NCI-H345 treated with DMSO at 0.1 percent for 48 hours (cell line): Measurements from ENCODE around the gene ZNF766.
"Not testable (repeated sequence)": the region's sequence is repeated elsewhere in the genome, so short reads cannot be mapped to it uniquely, and the experiment has no call there.

Experiments
- DNase-seq: peaks from one replicate; lab custom pipeline; 2025; ENCODE audit not compliant: unreplicated experiment; lab: John Stamatoyannopoulos, UW

Gene ZNF766

GRCh38 chr19:52274191-52274590, 4.8 kb downstream of the ZNF766 start:
- no peak for DNase-seq

DNA sequence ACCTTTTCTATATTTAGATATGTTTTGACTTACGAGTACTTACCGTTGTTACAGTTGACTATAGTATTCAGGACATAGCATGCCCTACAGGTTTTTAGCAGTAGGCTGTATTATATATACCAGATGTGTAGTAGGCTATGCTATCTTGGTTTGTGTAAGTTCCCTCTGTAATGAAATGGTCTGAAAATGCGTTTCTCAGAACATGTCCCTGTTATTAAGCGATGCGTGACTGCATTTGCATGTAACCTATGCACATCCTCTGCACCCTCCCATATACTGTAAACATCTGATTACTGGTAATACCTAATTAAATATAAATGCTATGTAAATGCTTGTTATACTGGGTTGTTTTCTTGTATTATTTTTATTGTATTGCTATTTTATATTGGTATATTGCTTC, 6.6 kb downstream of the ZNF766 start:
- DNase-seq: no peak

- DNase-seq: no peak
These were observed 8.1 kb downstream of the ZNF766 start for GRCh38 chr19:52277471-52277870.

GRCh38 chr19:52286256-52286655, 16.9 kb downstream of the ZNF766 start:
- DNase-seq: no peak

GRCh38 chr19:52291781-52292180, 22.4 kb downstream of the ZNF766 start:
- DNase-seq: no peak

- DNase-seq: not testable (repeated sequence)
These were observed 23.6 kb downstream of the ZNF766 start for GRCh38 chr19:52292946-52293345.

DNA sequence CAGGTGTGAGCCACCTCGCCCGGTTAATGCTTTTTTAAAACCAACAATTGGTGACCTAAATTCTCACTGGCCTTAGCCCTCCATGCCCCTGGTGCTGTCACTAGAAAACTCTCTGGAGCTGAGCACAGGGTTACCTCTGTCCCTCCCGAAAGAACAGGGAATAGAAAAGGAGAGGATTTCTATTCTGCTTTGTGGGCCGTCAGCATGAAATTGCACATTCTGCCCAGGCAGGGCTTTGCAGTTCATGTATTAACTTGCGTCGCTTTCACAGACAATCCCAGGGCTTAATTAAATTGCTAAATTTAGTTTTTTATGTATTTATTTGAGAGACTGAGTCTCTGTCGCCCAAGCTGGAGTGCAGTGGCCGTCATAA, 27.0 kb downstream of the ZNF766 start:
- DNase-seq: no peak

DNA sequence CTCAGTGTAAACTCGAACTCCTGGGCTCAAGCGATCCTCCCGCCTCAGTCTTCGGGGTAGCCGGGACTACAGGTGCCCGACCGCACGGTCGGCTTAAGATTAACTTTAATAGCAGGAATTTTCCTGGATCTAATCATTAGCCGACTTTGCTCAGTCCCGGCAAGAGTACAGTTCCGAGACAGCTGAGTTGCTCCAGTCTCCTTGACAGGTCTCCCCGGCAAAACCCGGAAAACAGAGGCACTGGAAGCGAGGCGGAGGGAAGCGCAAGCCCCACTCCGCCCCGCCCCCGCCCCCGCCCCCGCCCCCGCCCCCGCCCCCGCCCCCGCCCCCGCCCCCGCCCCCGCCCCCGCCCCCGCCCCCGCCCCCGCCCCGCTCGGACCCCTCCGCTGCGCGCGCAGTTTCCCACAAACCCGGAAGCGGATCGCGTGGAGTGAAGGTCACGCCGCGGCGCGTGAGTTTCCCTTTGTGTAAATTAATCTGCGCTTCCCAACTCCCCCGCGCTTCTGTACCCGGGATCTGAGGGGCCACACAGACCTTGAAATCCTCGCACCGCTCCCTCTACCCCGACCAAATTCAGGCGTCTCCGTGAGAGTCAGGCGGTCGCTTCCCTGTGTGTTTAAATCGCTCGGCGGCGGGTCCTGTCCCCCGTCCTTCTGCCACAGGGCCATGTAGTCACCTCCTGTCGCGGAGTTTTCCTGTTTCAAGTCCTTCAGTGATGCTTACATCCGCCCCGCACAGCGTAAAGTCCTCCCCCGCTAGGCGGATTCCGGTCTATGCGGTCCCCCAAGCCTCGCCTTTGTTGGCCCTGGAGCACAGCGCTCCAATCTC, 27.6 kb downstream of the ZNF766 start, which contains the start of gene ZNF480:
Gene ZNF480, plus strand, starts transcription at position 397 of the 828 bp plus-strand sequence. CDS start 3,244 bp downstream, outside the sequence.
- DNase-seq: peak; percentile 16

DNA sequence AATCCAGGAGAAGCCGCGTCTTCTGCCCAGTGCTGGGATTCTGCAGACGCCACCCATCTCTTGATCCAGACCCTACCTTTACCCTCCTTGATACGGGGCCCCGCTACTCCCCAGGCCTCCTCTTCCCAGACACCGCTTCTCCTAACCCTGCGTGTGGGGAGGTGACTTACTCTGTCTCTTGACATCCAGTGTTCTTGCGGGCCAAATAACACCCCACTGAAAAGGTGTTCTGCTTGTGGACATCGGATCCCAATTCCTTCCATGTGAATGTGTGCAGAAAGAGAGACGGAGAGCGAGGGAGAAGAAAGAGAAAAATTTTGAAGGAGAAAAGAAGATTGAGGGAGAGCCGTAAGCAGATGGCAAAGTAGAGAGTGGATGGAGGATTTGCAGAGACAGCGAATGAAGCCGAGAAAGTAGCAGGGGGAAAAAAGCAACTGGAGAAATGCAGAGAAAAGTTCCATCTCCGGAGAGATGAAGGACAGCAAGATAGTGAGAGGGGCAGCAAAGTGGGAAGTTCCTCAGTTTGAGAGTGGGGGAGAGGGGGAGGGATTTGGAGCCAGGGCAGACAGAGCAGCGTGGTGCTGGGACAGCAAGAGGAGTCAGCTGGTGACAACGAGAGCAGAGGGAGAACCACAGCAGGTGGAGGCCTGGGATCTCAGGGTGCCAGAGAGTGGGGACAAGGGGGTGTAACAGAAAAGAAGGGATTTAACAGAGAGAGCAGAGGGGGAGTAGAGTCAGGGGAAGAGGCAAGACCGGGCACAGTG, 28.4 kb downstream of the ZNF766 start:
- no peak for DNase-seq

DNA sequence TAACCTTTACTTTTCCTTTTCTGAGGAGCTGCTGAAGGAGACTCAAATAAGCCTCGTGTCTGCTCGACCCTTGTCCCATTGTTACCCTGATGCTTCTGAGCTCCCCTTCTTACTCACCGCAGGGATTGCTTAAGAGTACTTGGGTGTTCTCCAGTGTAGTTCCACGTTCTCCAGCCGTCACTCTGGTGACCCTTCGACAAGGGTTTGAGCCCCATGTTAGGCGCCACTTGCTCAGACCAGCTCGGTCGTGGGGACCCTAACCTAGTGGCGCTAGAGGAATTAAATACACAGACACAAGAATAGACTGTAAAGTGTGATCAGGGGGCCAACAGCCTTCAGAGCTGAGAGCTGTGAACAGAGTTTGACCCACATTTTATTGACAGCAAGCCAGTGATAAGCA, 37.9 kb downstream of the ZNF766 start:
- DNase-seq: no peak

DNA sequence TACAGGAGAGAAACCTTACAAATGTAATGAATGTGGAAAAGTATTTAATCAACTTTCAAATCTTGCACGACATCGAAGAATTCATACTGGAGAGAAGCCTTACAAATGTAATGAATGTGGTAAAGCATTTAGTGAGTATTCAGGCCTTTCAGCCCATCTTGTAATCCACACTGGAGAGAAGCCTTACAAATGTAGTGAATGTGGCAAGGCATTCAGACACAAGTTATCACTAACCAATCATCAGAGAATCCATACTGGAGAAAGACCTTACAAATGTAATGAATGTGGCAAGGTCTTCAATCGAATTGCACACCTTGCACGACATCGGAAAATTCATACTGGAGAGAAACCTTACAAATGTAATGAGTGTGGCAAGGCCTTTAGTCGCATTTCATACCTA, 53.0 kb downstream of the ZNF766 start:
- DNase-seq: no peak

DNA sequence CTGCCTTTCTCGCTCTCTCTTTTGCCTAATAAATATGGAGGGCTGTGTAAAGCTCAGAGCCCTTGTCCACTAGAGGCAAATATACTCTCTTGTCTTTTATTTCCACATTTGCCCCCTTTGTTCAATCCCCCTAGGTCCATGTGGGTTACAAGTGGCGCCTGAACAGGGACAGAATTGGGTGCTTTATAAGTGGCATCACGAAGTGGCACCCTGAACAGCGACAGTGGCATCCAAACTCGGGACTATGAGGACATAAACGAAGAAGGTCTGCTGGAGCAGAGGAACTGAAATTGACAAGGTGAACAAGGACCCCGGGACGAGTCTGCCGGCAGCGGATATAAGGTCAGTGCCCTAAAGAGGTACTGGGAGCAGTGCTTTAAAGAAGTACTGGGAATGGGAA, 62.4 kb downstream of the ZNF766 start:
- no peak for DNase-seq

GRCh38 chr19:52335768-52336116, 66.4 kb downstream of the ZNF766 start:
- DNase-seq: no peak

GRCh38 chr19:52336117-52336790, 66.9 kb downstream of the ZNF766 start, which contains the start of gene ZNF610:
TSS of gene ZNF610 (plus strand) at chr19:52336243. CDS start at chr19:52349173, 12,930 bp downstream.
- DNase-seq: peak; percentile 73

DNA sequence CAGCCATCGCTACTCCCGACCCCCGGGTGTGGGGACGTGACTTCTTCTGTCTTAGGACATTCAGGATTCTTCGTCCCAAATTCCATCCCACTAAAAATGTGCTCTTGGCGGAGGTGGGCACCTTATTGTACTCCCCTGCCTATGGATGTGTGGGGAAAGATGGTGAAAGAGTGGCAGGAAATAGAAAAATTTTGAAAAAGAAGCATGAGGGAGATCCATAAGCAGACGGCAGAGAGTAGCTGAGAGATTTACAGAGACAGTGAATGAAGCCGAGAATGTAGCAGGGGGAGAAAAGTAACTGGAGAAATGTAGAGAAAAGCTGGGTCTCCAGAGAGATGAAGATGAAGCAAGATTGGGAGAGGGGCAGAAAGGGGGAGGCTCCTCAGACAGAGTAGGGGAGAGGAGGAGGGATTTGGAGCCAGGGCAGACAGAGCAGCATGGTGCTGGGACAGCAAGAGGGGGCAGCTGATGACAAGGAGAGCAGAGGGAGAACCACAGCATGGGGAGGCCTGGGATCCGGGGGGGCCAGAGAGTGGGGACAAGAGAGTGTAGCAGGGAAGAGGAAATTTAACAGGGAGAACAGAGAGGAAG, 67.5 kb downstream of the ZNF766 start:
- no peak for DNase-seq

DNA sequence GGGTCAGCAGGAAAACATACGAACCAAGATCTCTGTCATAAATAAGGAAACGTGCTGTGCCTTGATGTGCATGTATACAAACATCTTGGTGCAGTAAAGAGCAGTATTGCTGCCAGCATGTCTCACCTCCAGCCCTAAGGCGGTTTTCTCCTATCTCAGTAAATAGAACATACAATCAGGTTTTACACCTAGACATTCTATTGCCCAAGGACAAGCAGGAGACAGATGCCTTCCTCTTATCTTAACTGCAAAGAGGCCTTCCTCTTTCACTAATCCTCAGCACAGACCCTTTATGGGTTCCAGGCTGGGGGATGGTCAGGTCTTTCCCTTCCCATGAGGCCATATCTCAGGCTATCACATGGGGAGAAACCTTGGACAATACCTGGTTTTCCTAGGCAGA, 69.6 kb downstream of the ZNF766 start:
- not testable (repeated sequence) for DNase-seq

DNA sequence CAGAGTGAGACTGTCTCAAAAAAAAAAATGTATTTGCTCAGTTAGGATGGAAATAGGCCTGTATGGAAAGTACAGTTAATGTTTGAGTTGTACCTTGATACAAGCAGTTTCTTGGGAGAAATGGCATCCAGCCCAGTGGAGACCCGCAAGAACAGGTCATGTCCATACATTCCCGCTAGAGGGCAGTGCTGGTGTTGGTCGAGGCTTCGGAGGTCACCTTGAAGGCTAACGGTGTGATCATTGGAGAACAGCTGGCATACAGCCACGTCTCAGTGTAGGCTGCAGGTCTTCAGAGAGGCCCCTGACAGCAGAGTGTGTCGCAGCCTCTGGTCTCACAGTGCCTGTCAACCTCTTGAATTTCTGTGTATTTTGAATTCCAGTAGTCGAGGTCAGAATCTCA, 74.2 kb downstream of the ZNF766 start:
- no peak for DNase-seq

DNA sequence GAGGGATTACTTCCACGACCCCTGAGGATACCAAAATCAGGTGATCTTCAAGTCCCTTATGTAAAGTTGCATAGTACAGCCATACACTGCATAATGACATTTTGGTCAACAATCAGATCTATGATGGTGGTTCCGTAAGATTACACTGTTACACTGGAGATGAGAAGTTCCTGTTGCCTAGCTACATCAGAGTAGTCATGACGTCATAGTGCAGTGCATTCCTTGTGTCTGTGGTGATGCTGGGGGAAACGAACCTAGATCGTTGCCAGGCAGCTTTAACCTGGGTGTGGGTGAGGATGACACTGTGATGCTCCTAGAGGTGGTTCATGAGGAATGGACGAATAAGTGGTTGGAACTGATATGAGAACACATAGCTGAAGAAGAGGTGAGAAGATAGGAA, 75.8 kb downstream of the ZNF766 start:
- DNase-seq: no peak
